HEK293 (cell line): ENCODE results near the gene GCFC2.

ENCODE experiments used
- HOXD13 ChIP-seq: sonication (generic); formaldehyde crosslinking; IDR thresholded peaks from 2 replicates; pipeline ENCODE4 v1.8.0; 2022; ENCODE audit warnings: missing genetic modification reagents, borderline replicate concordance
- KLF16 ChIP-seq: fragments of 450-650 bp; formaldehyde crosslinking; IDR thresholded peaks from 2 replicates; pipeline ENCODE4 v1.5.1; 2017; ENCODE audit warnings: missing biosample characterization, missing genetic modification characterization
- MZF1 ChIP-seq: fragments of 450-650 bp; formaldehyde crosslinking; IDR thresholded peaks from 2 replicates; pipeline ENCODE4 v1.5.1; 2017; ENCODE audit warnings: missing biosample characterization, missing genetic modification characterization, borderline replicate concordance
- SP2 ChIP-seq: fragments of 450-650 bp; formaldehyde crosslinking; IDR thresholded peaks from 2 replicates; pipeline ENCODE4 v1.5.1; 2016; ENCODE audit warnings: missing biosample characterization, missing genetic modification characterization
- ZBTB17 ChIP-seq: fragments of 450-650 bp; formaldehyde crosslinking; IDR thresholded peaks from 2 replicates; pipeline ENCODE4 v1.5.1; 2016; ENCODE audit warnings: missing biosample characterization, missing genetic modification characterization
- ZBTB20 ChIP-seq: fragments of 450-650 bp; formaldehyde crosslinking; IDR thresholded peaks from 2 replicates; pipeline ENCODE4 v1.5.1; 2016; ENCODE audit warnings: missing biosample characterization, missing genetic modification characterization
- ZNF146 ChIP-seq: fragments of 450-650 bp; formaldehyde crosslinking; IDR thresholded peaks from 2 replicates; pipeline ENCODE4 v1.5.1; 2016; ENCODE audit warnings: missing biosample characterization, missing genetic modification characterization
- ZNF175 ChIP-seq: fragments of 450-650 bp; formaldehyde crosslinking; IDR thresholded peaks from 2 replicates; pipeline ENCODE4 v1.5.1; 2016; ENCODE audit warnings: missing biosample characterization, missing genetic modification characterization
- ZNF184 ChIP-seq: fragments of 450-650 bp; IDR thresholded peaks from 2 replicates; pipeline ENCODE4 v1.5.1; 2018; ENCODE audit warnings: missing biosample characterization, mild to moderate bottlenecking, missing genetic modification characterization
- ZNF341 ChIP-seq: fragments of 450-650 bp; formaldehyde crosslinking; IDR thresholded peaks from 2 replicates; pipeline ENCODE4; 2016; ENCODE audit warnings: low read depth, missing biosample characterization, missing genetic modification characterization
- ZNF354C ChIP-seq: fragments of 450-650 bp; formaldehyde crosslinking; IDR thresholded peaks from 2 replicates; pipeline ENCODE4 v1.5.1; 2016; ENCODE audit warnings: missing biosample characterization, missing genetic modification characterization, low read depth, borderline replicate concordance
- ZNF37A ChIP-seq: fragments of 450-650 bp; IDR thresholded peaks from 2 replicates; pipeline ENCODE4 v1.5.1; 2018; ENCODE audit warnings: missing biosample characterization, missing genetic modification characterization
- ZNF510 ChIP-seq: fragments of 450-650 bp; formaldehyde crosslinking; IDR thresholded peaks from 2 replicates; pipeline ENCODE4 v1.5.1; 2018; ENCODE audit warnings: mild to moderate bottlenecking, missing genetic modification characterization, missing biosample characterization; ENCODE audit not compliant: insufficient replicate concordance
- ZNF549 ChIP-seq: fragments of 450-650 bp; IDR thresholded peaks from 2 replicates; pipeline ENCODE4 v1.5.1; 2018; ENCODE audit warnings: missing biosample characterization, missing genetic modification characterization, mild to moderate bottlenecking, inconsistent platforms, moderate library complexity
- ZNF558 ChIP-seq: fragments of 450-650 bp; formaldehyde crosslinking; IDR thresholded peaks from 2 replicates; pipeline ENCODE4 v1.5.1; 2016; ENCODE audit warnings: missing biosample characterization, missing genetic modification characterization
- ZNF621 ChIP-seq: fragments of 450-650 bp; formaldehyde crosslinking; IDR thresholded peaks from 2 replicates; pipeline ENCODE4 v1.5.1; 2017; ENCODE audit warnings: missing biosample characterization, missing genetic modification characterization
- ZNF624 ChIP-seq: fragments of 450-650 bp; formaldehyde crosslinking; IDR thresholded peaks from 2 replicates; pipeline ENCODE4 v1.5.1; 2017; ENCODE audit warnings: missing biosample characterization, missing genetic modification characterization
- ZNF768 ChIP-seq: fragments of 450-650 bp; formaldehyde crosslinking; IDR thresholded peaks from 2 replicates; pipeline ENCODE4 v1.5.1; 2018; ENCODE audit warnings: missing biosample characterization, mild to moderate bottlenecking, missing genetic modification characterization
- ZNF776 ChIP-seq: fragments of 450-650 bp; formaldehyde crosslinking; IDR thresholded peaks from 2 replicates; pipeline ENCODE4 v1.5.0; 2017; ENCODE audit warnings: missing biosample characterization, missing genetic modification characterization, borderline replicate concordance
- ZNF777 ChIP-seq: fragments of 450-650 bp; formaldehyde crosslinking; IDR thresholded peaks from 2 replicates; pipeline ENCODE4 v1.5.1; 2017; ENCODE audit warnings: missing biosample characterization, missing genetic modification characterization, borderline replicate concordance
- ZNF830 ChIP-seq: fragments of 450-650 bp; IDR thresholded peaks from 2 replicates; pipeline ENCODE4 v1.5.0; 2018; ENCODE audit warnings: missing biosample characterization, missing genetic modification characterization, low read depth, mild to moderate bottlenecking, moderate library complexity
- TF ChIP-seq, protein P1 (sequence below): fragments of 450-650 bp; formaldehyde crosslinking; IDR thresholded peaks from 2 replicates; pipeline ENCODE4 v1.5.1; 2016; ENCODE audit warnings: missing biosample characterization, missing genetic modification characterization
- TF ChIP-seq, protein P2 (sequence below): fragments of 450-650 bp; formaldehyde crosslinking; IDR thresholded peaks from 2 replicates; pipeline ENCODE4 v1.5.1; 2016; ENCODE audit warnings: missing biosample characterization, missing genetic modification characterization, borderline replicate concordance
- TF ChIP-seq, protein P3 (sequence below): fragments of 450-650 bp; formaldehyde crosslinking; IDR thresholded peaks from 2 replicates; pipeline ENCODE4 v1.5.1; 2016; ENCODE audit warnings: missing biosample characterization, missing genetic modification characterization
- TF ChIP-seq, protein P4 (sequence below): fragments of 450-650 bp; formaldehyde crosslinking; IDR thresholded peaks from 2 replicates; pipeline ENCODE4 v1.5.1; 2016; ENCODE audit warnings: missing biosample characterization, missing genetic modification characterization
- TF ChIP-seq, protein P5 (sequence below): fragments of 450-650 bp; formaldehyde crosslinking; IDR thresholded peaks from 2 replicates; pipeline ENCODE4 v1.5.1; 2016; ENCODE audit warnings: missing biosample characterization, missing genetic modification characterization

Gene GCFC2

DNA sequence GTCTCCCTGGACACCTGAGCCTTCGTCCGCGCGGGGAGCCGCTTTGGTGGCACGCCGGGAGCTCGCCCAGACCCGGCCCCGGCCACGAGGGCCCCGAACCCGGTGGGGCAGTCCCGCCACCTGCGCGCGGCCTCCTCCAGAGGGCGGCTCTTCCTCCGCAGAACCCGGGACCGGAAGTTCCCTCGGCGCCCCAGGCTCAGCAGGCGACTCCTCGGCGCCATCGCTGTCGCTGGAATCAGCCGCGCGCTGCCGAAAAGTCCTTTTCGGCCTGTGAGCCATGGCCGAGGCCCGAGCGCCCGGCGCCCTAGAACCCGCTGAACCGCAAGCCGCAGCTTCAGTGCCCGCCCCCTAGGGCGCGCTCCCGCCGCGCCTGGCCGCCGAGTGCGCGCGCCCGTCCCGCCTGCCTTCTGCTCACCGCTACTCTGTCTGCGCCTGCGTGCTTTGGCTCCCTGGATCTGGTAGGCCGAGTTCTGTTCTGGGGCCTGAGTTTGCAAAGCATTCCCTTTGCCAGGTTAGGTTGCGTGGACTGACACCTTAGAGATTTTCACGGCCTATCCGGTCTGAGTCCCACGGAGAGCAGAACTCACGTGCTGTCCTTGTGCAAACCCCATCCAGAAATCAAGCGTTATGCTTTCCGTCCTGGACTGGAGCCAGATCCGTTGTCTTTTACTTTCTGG is at the start of gene GCFC2 (continued):
- TF ChIP-seq ZNF354C = no peak
- TF ChIP-seq ZNF830 (tag by site-specific recombination) = no peak
- no peak for TF ChIP-seq ZNF621 (tag by site-specific recombination)
- TF ChIP-seq, protein P1, sequence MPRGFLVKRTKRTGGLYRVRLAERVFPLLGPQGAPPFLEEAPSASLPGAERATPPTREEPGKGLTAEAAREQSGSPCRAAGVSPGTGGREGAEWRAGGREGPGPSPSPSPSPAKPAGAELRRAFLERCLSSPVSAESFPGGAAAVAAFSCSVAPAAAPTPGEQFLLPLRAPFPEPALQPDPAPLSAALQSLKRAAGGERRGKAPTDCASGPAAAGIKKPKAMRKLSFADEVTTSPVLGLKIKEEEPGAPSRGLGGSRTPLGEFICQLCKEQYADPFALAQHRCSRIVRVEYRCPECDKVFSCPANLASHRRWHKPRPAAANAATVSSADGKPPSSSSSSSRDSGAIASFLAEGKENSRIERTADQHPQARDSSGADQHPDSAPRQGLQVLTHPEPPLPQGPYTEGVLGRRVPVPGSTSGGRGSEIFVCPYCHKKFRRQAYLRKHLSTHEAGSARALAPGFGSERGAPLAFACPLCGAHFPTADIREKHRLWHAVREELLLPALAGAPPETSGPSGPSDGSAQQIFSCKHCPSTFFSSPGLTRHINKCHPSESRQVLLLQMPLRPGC (tag by site-specific recombination) = no peak
- TF ChIP-seq, protein P2, sequence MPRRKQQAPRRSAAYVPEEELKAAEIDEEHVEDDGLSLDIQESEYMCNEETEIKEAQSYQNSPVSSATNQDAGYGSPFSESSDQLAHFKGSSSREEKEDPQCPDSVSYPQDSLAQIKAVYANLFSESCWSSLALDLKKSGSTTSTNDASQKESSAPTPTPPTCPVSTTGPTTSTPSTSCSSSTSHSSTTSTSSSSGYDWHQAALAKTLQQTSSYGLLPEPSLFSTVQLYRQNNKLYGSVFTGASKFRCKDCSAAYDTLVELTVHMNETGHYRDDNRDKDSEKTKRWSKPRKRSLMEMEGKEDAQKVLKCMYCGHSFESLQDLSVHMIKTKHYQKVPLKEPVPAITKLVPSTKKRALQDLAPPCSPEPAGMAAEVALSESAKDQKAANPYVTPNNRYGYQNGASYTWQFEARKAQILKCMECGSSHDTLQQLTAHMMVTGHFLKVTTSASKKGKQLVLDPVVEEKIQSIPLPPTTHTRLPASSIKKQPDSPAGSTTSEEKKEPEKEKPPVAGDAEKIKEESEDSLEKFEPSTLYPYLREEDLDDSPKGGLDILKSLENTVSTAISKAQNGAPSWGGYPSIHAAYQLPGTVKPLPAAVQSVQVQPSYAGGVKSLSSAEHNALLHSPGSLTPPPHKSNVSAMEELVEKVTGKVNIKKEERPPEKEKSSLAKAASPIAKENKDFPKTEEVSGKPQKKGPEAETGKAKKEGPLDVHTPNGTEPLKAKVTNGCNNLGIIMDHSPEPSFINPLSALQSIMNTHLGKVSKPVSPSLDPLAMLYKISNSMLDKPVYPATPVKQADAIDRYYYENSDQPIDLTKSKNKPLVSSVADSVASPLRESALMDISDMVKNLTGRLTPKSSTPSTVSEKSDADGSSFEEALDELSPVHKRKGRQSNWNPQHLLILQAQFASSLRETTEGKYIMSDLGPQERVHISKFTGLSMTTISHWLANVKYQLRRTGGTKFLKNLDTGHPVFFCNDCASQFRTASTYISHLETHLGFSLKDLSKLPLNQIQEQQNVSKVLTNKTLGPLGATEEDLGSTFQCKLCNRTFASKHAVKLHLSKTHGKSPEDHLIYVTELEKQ (tag by site-specific recombination) = no peak
- no peak for TF ChIP-seq ZNF776
- TF ChIP-seq SP2 (tag by site-specific recombination) = peak; percentile 57; the same call in 1 of the 2 replicates
- no peak for TF ChIP-seq KLF16
- no peak for TF ChIP-seq ZNF624 (tag by site-specific recombination)
- peak; percentile 95 for TF ChIP-seq ZBTB17 (tag by site-specific recombination)
- TF ChIP-seq, protein P3, sequence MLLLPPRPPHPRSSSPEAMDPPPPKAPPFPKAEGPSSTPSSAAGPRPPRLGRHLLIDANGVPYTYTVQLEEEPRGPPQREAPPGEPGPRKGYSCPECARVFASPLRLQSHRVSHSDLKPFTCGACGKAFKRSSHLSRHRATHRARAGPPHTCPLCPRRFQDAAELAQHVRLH (tag by site-specific recombination) = no peak
- peak; percentile 14; the same call in 1 of the 2 replicates for TF ChIP-seq ZNF768 (tag by site-specific recombination)
- TF ChIP-seq ZBTB20 = peak; percentile 99
- TF ChIP-seq ZNF341 (tag by site-specific recombination) = peak; percentile 67
- TF ChIP-seq ZNF146 (tag by site-specific recombination) = no peak
- TF ChIP-seq, protein P4, sequence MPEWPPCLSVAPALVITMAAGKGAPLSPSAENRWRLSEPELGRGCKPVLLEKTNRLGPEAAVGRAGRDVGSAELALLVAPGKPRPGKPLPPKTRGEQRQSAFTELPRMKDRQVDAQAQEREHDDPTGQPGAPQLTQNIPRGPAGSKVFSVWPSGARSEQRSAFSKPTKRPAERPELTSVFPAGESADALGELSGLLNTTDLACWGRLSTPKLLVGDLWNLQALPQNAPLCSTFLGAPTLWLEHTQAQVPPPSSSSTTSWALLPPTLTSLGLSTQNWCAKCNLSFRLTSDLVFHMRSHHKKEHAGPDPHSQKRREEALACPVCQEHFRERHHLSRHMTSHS (tag by site-specific recombination) = no peak
- peak; percentile 49; the same call in 1 of the 2 replicates for TF ChIP-seq HOXD13 (CRISPR knock-in tag)
- no peak for TF ChIP-seq ZNF777
- no peak for TF ChIP-seq ZNF37A (tag by site-specific recombination)
- TF ChIP-seq, protein P5, sequence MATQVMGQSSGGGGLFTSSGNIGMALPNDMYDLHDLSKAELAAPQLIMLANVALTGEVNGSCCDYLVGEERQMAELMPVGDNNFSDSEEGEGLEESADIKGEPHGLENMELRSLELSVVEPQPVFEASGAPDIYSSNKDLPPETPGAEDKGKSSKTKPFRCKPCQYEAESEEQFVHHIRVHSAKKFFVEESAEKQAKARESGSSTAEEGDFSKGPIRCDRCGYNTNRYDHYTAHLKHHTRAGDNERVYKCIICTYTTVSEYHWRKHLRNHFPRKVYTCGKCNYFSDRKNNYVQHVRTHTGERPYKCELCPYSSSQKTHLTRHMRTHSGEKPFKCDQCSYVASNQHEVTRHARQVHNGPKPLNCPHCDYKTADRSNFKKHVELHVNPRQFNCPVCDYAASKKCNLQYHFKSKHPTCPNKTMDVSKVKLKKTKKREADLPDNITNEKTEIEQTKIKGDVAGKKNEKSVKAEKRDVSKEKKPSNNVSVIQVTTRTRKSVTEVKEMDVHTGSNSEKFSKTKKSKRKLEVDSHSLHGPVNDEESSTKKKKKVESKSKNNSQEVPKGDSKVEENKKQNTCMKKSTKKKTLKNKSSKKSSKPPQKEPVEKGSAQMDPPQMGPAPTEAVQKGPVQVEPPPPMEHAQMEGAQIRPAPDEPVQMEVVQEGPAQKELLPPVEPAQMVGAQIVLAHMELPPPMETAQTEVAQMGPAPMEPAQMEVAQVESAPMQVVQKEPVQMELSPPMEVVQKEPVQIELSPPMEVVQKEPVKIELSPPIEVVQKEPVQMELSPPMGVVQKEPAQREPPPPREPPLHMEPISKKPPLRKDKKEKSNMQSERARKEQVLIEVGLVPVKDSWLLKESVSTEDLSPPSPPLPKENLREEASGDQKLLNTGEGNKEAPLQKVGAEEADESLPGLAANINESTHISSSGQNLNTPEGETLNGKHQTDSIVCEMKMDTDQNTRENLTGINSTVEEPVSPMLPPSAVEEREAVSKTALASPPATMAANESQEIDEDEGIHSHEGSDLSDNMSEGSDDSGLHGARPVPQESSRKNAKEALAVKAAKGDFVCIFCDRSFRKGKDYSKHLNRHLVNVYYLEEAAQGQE (tag by site-specific recombination) = 0 out of 2 replicates have a peak, but pooled peaks have one; percentile 10
- no peak for TF ChIP-seq ZNF558 (tag by site-specific recombination)
- TF ChIP-seq ZNF549 = no peak
- no peak for TF ChIP-seq ZNF175 (tag by site-specific recombination)
- TF ChIP-seq MZF1 (tag by site-specific recombination) = 0 out of 2 replicates have a peak, but pooled peaks have one; percentile 32
- no peak for TF ChIP-seq ZNF510 (tag by site-specific recombination)
- TF ChIP-seq ZNF184 (tag by site-specific recombination) = 0 out of 2 replicates have a peak, but pooled peaks have one; percentile 32
